BJ (cell line): Measurements from ENCODE around the gene USP6NL. TPM values are rescaled to one million over a fixed set of nuclear protein-coding genes. Genes with fewer than 3 reads are reported as not detected.

Source experiments
- CTCF ChIA-PET: fragments of 350-600 bp; formaldehyde crosslinking; extraction: SDS; loops from one replicate; lab custom pipeline; 2021; ENCODE audit warnings: antibody characterized with exemption, inconsistent platforms; lab: Yijun Ruan, JAX
- POLR2A ChIA-PET: fragments of 300-600 bp; sonication (Branson Sonifier 250); formaldehyde crosslinking; extraction: SDS; loops from one replicate; lab custom pipeline; 2021; ENCODE audit warnings: antibody characterized with exemption; lab: Charles Lee
- DNase-seq: peaks from one replicate; pipeline ENCODE4 v3.0.0-alpha.2; 2011; ENCODE audit warnings: low read depth
- H3K27me3 ChIP-seq: 2 replicates; pipeline ENCODE4 v1.6.0; 2011; ENCODE audit warnings: low read length; ENCODE audit not compliant: control insufficient read depth, insufficient read depth
- H3K36me3 ChIP-seq: 2 replicates; pipeline ENCODE4 v1.5.1; 2011; ENCODE audit warnings: low read length; ENCODE audit not compliant: control insufficient read depth, insufficient read depth
- H3K4me3 ChIP-seq: 2 replicates; pipeline ENCODE4 v1.5.1; 2011; ENCODE audit warnings: low read depth, mild to moderate bottlenecking, control low read depth, low read length
- polyA plus RNA-seq: library from polyadenylated mRNA; depleted of rRNA; stranded (reverse); fragments of >200 nt; gene quantifications from 2 replicates; pipeline ENCODE4 v1.2.3, GENCODE V29; 2011
- TF ChIP-seq, protein P1 (sequence below): IDR thresholded peaks from 2 replicates; pipeline ENCODE4 v1.5.1; 2011; ENCODE audit warnings: low read depth, mild to moderate bottlenecking, control low read depth, inconsistent platforms, low read length, moderate library complexity; ENCODE audit not compliant: insufficient read depth

Gene USP6NL
- polyA plus RNA-seq, 1 experiment: 7.7 TPM

DNA sequence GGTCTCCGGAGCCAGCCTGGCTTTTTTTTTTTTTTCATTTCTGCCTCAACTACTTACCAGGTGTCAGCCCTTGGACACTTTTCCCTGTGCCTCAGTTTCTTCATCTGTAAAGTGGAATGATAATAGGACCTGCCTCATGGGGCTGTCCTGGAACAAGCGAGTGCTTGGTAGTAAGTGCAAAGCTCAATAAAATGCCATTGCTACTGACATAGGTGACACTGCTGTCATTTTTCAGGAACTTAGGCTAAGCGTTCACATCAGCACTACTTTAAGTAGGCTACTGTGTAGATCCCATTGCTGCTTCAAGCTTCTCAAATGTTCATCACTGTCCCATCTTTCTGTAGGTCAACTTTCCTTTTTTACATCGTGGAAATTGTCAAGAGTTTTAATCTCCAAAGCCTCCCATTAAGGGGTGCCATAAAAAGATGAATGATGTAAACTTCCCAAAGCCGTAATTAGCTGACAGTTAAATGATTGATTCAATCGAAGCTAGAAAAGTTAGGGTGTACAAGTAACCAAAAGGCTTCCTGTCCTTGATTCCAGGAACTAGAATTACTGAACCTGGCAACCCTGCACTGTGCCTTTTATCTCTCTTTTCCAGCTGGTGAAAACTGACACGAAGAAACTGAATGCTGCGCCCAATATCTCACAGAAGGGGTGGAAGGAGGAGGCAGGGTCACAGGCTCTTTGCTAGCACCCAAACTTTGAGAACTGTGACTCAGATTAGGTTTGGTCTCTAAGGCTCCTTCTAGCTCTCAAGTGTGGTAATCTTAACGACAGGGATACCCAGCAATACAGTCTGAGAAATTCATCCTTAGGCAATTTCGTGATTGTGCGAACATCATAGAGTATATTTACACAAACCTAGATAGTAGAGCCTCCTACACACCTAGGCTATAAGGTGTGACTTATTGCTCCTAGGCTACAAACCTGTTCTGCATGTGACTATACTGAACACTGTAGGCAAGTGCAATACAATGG, 861 bp upstream of the USP6NL start:
- CTCF ChIA-PET: interaction anchor here (0.7 to 0.8 kb wide), 2 partner anchors 11 to 26 kb away, joined by 3 to 5 read pairs; no protein-coding TSS in a partner anchor
- TF ChIP-seq, protein P1, sequence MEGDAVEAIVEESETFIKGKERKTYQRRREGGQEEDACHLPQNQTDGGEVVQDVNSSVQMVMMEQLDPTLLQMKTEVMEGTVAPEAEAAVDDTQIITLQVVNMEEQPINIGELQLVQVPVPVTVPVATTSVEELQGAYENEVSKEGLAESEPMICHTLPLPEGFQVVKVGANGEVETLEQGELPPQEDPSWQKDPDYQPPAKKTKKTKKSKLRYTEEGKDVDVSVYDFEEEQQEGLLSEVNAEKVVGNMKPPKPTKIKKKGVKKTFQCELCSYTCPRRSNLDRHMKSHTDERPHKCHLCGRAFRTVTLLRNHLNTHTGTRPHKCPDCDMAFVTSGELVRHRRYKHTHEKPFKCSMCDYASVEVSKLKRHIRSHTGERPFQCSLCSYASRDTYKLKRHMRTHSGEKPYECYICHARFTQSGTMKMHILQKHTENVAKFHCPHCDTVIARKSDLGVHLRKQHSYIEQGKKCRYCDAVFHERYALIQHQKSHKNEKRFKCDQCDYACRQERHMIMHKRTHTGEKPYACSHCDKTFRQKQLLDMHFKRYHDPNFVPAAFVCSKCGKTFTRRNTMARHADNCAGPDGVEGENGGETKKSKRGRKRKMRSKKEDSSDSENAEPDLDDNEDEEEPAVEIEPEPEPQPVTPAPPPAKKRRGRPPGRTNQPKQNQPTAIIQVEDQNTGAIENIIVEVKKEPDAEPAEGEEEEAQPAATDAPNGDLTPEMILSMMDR: no peak
- DNase-seq: no peak
- POLR2A ChIA-PET: no interaction called here
- Histone ChIP-seq H3K4me3 (peak overlapping the region; percentile 63), H3K27me3 (no peaks in the 10 kb centered on the region), H3K36me3 (no peaks in the 10 kb centered on the region)

DNA sequence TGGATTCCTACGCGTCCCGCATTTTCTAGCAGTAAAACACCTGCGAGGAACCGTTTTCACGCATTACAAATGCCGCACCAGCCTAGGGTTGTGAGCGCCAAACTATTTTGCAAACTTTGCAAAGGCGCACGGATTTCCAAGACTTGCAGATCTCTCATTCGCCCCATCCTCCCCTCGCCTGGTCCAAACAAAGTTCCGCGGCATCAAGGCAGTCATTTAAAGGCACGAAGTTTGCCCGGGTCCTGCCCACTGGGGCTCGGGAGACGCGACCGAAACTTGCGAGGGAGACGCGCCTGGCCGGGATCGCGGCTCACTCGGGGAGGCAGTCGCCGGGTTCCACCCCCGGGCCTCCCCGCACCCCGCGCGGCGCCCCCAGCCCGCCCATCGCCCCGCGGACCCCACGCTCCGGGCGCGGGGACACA, 613 bp downstream of the USP6NL start:
- H3K4me3 ChIP-seq: peak overlapping the region; percentile 80
- no peaks in the 10 kb centered on the region for H3K27me3 ChIP-seq
- CTCF ChIA-PET: no interaction called here
- POLR2A ChIA-PET: no interaction called here
- DNase-seq: no peak
- H3K36me3 ChIP-seq: no peaks in the 10 kb centered on the region
- TF ChIP-seq, protein P1: no peak

DNA sequence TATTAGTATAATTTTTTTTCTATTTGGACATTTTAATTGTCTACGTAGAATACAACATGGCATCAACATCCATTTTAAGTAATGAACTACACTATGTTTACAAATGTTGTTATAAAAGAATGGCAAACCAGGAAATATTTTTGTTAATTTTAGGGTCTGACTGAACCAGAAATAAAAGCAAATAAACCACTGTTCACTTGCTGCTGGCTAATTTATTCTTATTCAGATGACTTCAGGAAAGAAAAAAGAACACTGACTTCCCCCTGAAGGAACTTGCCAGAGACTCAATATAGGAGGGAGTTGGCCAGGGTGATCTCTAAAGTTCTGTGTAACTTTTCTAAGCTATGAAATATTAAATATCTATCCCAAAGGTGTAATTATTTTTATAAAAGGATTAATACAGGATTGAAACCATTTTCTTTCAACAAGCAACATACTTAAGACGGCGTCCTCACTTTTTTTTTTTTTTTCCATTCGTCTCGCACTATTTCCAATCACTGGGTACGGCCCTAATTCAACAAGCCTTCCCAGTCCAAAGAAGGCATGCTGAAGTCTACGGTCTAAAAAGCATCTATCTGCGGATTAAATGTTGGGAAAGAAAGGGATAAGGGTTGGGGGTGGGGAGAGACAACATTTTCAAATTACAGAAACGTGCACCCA, 1.2 kb downstream of the USP6NL start:
- H3K27me3 ChIP-seq: no peaks in the 10 kb centered on the region
- POLR2A ChIA-PET: no interaction called here
- H3K4me3 ChIP-seq: peak overlapping the region; percentile 80
- H3K36me3 ChIP-seq: no peaks in the 10 kb centered on the region
- DNase-seq: no peak
- CTCF ChIA-PET: no interaction called here
- TF ChIP-seq, protein P1: no peak

DNA sequence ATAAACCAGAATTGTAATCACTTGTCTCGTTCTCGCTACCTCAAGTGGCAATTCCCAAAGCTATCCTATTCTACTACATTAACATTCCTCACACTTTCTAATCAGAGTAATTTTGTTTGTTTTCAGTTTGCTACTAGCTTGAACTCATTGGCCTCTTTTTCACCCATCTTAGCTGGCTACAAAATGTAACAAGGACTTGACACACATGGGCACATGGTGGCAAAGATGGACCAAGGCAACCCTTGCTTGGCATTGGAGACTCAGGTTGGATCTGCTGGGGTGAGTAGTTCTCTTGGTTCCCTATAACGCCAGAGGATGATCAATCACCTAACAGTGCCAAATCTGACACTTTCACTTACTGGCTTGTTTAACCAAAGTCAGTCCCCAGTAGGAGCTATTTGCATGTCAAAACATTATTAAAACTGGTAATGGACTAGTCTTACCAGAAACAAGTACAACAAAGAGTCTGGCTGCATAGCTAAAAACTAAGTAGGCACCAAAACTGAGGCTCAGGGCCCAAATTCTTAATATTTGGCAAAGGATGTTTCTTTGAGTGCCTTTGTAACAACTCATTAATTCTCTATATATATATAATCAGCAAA, 1.9 kb downstream of the USP6NL start:
- TF ChIP-seq, protein P1: no peak
- no peak for DNase-seq
- POLR2A ChIA-PET: no interaction called here
- Histone ChIP-seq H3K4me3 (no peak overlapping the region), H3K36me3 (no peaks in the 10 kb centered on the region), H3K27me3 (no peaks in the 10 kb centered on the region)
- CTCF ChIA-PET: no interaction called here

DNA sequence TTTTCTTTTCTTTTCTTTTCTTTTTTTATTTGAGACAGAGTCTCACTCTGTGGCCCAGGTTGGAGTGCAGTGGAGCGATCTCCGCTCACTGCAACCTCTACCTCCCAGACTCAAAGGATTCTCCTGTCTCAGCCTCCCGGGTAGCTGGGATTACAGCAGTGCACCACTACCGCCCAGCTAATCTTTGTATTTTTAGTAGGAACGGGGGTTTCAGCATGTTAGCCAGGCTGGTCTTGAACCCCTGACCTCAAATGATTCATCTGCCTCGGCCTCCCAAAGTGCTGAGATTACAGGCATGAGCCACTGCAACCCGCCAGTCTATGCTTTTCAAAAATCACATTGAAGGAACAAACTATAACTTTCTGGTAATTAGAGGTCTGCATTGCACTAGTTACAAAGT, 2.4 kb downstream of the USP6NL start:
- CTCF ChIA-PET: no interaction called here
- TF ChIP-seq, protein P1: no peak
- POLR2A ChIA-PET: no interaction called here
- Histone ChIP-seq H3K4me3 (no peak overlapping the region), H3K27me3 (no peaks in the 10 kb centered on the region), H3K36me3 (no peaks in the 10 kb centered on the region)
- DNase-seq: no peak
